HepG2 (cell line): ENCODE measurements around the gene PPBP. TPM values are rescaled to one million over a fixed set of nuclear protein-coding genes. Genes with fewer than 3 reads are reported as not detected.

ENCODE experiments used
- FOSL2 ChIP-seq: sonication (generic); formaldehyde crosslinking; IDR thresholded peaks from 2 replicates; pipeline ENCODE4 v1.4.0; 2020; ENCODE audit warnings: missing genetic modification reagents
- HDAC2 ChIP-seq: sonication (generic); formaldehyde crosslinking; IDR thresholded peaks from 2 replicates; pipeline ENCODE4 v1.4.0; 2020; ENCODE audit warnings: missing genetic modification reagents
- PCBP2 ChIP-seq: fragments of 200-400 bp; formaldehyde crosslinking; optimal IDR thresholded peaks from 2 replicates; pipeline ENCODE3; 2018; ENCODE audit warnings: low read length, low read depth; ENCODE audit not compliant: poor library complexity, severe bottlenecking
- REPIN1 ChIP-seq: sonication (generic); formaldehyde crosslinking; IDR thresholded peaks from 2 replicates; pipeline ENCODE4 v1.8.0; 2022; ENCODE audit warnings: missing genetic modification reagents, low read depth, mild to moderate bottlenecking, borderline replicate concordance
- SP5 ChIP-seq: IDR thresholded peaks from 2 replicates; pipeline ENCODE4 v1.6.1; 2016; ENCODE audit warnings: low read depth, borderline replicate concordance
- TCF7 ChIP-seq: sonication (generic); IDR thresholded peaks from 2 replicates; pipeline ENCODE4 v1.6.1; 2016; ENCODE audit warnings: antibody characterized with exemption, low read depth
- ZBTB21 ChIP-seq: sonication (generic); formaldehyde crosslinking; IDR thresholded peaks from 2 replicates; pipeline ENCODE4 v1.4.0; 2020; ENCODE audit warnings: missing genetic modification reagents
- ZNF253 ChIP-seq: sonication (generic); formaldehyde crosslinking; IDR thresholded peaks from 2 replicates; pipeline ENCODE4 v1.8.0; 2022; ENCODE audit warnings: mild to moderate bottlenecking, missing genetic modification reagents, borderline replicate concordance
- polyA plus RNA-seq, 8 experiments: library from polyadenylated mRNA; depleted of rRNA in 3 of 8; stranded (reverse) in 7 of 8; unstranded in 1 of 8; fragments of >200 nt; fragmentation: Illumina TruSeq in 4 of 8; extraction: Trizol in 4 of 8; gene quantifications; 2 replicates each; pipeline versions ENCODE4 v1.2.1 to v1.2.3, GENCODE V29; 2011 to 2016; ENCODE audit warnings: low read depth in 4 of 8, missing spikeins in 1 of 8, mixed read lengths in 1 of 8; ENCODE audit not compliant: insufficient read depth in 1 of 8
- total RNA-seq, 5 experiments: library from RNA; depleted of rRNA; stranded (reverse); fragments of >200 nt; fragmentation: Illumina TruSeq; extraction: Trizol; gene quantifications; 2 replicates each; pipeline ENCODE4 v1.2.3, GENCODE V29; 2016; ENCODE audit warnings: low read depth in 1 of 5
- TF ChIP-seq, protein P1 (sequence below): sonication (generic); formaldehyde crosslinking; IDR thresholded peaks from 2 replicates; pipeline ENCODE4 v1.4.0; 2020; ENCODE audit warnings: mild to moderate bottlenecking, missing genetic modification reagents, borderline replicate concordance
- TF ChIP-seq, protein P2 (sequence below): sonication (generic); formaldehyde crosslinking; IDR thresholded peaks from 2 replicates; pipeline ENCODE4 v1.4.0; 2020; ENCODE audit warnings: missing genetic modification reagents, borderline replicate concordance
- TF ChIP-seq, protein P3 (sequence below): sonication (generic); formaldehyde crosslinking; IDR thresholded peaks from 2 replicates; pipeline ENCODE4 v1.9.0; 2021; ENCODE audit warnings: missing genetic modification reagents, borderline replicate concordance
- TF ChIP-seq, protein P4 (sequence below): IDR thresholded peaks from 2 replicates; pipeline ENCODE4 v1.6.1; 2016; ENCODE audit warnings: mild to moderate bottlenecking
- TF ChIP-seq, protein P5 (sequence below): sonication (generic); IDR thresholded peaks from 2 replicates; pipeline ENCODE4 v1.6.1; 2016; ENCODE audit warnings: low read depth, borderline replicate concordance

Gene PPBP
- total and polyA plus RNA-seq, 2 of the 13 experiments (the other 11 are each of a cell fraction or from before 2014, with no cell fraction given): not detected

DNA sequence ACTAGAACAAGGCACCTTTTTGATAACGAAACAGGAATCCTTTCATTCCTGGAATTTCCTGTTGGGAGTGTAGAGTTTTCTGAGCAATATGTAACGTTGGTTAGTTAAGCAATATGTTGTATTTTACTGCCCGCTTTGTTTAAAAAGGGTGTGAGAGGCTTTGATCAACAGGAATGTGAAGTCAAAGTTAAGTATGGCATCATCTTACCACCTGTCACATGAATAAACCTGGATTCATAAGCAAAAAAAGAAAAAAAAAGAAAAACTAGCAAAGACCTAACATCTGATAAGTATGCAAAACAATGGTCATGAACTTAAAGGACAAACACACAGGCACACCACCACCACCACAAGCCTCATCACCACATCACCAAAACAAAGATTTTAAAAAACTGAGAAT is 17.5 kb upstream of the PPBP start (continued):
- TF ChIP-seq, protein P1, sequence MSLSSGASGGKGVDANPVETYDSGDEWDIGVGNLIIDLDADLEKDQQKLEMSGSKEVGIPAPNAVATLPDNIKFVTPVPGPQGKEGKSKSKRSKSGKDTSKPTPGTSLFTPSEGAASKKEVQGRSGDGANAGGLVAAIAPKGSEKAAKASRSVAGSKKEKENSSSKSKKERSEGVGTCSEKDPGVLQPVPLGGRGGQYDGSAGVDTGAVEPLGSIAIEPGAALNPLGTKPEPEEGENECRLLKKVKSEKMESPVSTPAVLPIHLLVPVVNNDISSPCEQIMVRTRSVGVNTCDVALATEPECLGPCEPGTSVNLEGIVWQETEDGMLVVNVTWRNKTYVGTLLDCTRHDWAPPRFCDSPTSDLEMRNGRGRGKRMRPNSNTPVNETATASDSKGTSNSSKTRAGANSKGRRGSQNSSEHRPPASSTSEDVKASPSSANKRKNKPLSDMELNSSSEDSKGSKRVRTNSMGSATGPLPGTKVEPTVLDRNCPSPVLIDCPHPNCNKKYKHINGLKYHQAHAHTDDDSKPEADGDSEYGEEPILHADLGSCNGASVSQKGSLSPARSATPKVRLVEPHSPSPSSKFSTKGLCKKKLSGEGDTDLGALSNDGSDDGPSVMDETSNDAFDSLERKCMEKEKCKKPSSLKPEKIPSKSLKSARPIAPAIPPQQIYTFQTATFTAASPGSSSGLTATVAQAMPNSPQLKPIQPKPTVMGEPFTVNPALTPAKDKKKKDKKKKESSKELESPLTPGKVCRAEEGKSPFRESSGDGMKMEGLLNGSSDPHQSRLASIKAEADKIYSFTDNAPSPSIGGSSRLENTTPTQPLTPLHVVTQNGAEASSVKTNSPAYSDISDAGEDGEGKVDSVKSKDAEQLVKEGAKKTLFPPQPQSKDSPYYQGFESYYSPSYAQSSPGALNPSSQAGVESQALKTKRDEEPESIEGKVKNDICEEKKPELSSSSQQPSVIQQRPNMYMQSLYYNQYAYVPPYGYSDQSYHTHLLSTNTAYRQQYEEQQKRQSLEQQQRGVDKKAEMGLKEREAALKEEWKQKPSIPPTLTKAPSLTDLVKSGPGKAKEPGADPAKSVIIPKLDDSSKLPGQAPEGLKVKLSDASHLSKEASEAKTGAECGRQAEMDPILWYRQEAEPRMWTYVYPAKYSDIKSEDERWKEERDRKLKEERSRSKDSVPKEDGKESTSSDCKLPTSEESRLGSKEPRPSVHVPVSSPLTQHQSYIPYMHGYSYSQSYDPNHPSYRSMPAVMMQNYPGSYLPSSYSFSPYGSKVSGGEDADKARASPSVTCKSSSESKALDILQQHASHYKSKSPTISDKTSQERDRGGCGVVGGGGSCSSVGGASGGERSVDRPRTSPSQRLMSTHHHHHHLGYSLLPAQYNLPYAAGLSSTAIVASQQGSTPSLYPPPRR (CRISPR knock-in tag): 0 out of 2 replicates have a peak, but pooled peaks have one; percentile 38
- TF ChIP-seq REPIN1 (CRISPR knock-in tag): no peak
- TF ChIP-seq, protein P2, sequence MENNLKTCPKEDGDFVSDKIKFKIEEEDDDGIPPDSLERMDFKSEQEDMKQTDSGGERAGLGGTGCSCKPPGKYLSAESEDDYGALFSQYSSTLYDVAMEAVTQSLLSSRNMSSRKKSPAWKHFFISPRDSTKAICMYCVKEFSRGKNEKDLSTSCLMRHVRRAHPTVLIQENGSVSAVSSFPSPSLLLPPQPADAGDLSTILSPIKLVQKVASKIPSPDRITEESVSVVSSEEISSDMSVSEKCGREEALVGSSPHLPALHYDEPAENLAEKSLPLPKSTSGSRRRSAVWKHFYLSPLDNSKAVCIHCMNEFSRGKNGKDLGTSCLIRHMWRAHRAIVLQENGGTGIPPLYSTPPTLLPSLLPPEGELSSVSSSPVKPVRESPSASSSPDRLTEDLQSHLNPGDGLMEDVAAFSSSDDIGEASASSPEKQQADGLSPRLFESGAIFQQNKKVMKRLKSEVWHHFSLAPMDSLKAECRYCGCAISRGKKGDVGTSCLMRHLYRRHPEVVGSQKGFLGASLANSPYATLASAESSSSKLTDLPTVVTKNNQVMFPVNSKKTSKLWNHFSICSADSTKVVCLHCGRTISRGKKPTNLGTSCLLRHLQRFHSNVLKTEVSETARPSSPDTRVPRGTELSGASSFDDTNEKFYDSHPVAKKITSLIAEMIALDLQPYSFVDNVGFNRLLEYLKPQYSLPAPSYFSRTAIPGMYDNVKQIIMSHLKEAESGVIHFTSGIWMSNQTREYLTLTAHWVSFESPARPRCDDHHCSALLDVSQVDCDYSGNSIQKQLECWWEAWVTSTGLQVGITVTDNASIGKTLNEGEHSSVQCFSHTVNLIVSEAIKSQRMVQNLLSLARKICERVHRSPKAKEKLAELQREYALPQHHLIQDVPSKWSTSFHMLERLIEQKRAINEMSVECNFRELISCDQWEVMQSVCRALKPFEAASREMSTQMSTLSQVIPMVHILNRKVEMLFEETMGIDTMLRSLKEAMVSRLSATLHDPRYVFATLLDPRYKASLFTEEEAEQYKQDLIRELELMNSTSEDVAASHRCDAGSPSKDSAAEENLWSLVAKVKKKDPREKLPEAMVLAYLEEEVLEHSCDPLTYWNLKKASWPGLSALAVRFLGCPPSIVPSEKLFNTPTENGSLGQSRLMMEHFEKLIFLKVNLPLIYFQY: no peak
- TF ChIP-seq ZBTB21 (CRISPR knock-in tag): peak; percentile 71; the same call in 1 of the 2 replicates
- TF ChIP-seq, protein P3, sequence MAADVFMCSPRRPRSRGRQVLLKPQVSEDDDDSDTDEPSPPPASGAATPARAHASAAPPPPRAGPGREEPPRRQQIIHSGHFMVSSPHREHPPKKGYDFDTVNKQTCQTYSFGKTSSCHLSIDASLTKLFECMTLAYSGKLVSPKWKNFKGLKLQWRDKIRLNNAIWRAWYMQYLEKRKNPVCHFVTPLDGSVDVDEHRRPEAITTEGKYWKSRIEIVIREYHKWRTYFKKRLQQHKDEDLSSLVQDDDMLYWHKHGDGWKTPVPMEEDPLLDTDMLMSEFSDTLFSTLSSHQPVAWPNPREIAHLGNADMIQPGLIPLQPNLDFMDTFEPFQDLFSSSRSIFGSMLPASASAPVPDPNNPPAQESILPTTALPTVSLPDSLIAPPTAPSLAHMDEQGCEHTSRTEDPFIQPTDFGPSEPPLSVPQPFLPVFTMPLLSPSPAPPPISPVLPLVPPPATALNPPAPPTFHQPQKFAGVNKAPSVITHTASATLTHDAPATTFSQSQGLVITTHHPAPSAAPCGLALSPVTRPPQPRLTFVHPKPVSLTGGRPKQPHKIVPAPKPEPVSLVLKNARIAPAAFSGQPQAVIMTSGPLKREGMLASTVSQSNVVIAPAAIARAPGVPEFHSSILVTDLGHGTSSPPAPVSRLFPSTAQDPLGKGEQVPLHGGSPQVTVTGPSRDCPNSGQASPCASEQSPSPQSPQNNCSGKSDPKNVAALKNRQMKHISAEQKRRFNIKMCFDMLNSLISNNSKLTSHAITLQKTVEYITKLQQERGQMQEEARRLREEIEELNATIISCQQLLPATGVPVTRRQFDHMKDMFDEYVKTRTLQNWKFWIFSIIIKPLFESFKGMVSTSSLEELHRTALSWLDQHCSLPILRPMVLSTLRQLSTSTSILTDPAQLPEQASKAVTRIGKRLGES (CRISPR knock-in tag): no peak
- TF ChIP-seq PCBP2: no peak
- peak; percentile 74; the same call in 1 of the 2 replicates for TF ChIP-seq SP5
- TF ChIP-seq TCF7: peak; percentile 91
- 0 out of 2 replicates have a peak, but pooled peaks have one; percentile 41 for TF ChIP-seq HDAC2 (CRISPR knock-in tag)
- TF ChIP-seq, protein P4, sequence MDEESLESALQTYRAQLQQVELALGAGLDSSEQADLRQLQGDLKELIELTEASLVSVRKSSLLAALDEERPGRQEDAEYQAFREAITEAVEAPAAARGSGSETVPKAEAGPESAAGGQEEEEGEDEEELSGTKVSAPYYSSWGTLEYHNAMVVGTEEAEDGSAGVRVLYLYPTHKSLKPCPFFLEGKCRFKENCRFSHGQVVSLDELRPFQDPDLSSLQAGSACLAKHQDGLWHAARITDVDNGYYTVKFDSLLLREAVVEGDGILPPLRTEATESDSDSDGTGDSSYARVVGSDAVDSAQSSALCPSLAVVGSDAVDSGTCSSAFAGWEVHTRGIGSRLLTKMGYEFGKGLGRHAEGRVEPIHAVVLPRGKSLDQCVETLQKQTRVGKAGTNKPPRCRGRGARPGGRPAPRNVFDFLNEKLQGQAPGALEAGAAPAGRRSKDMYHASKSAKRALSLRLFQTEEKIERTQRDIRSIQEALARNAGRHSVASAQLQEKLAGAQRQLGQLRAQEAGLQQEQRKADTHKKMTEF (CRISPR knock-in tag): peak; percentile 50; the same call in 1 of the 2 replicates
- TF ChIP-seq, protein P5, sequence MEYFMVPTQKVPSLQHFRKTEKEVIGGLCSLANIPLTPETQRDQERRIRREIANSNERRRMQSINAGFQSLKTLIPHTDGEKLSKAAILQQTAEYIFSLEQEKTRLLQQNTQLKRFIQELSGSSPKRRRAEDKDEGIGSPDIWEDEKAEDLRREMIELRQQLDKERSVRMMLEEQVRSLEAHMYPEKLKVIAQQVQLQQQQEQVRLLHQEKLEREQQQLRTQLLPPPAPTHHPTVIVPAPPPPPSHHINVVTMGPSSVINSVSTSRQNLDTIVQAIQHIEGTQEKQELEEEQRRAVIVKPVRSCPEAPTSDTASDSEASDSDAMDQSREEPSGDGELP: peak; percentile 46; the same call in 1 of the 2 replicates
- TF ChIP-seq FOSL2: peak; percentile 31; the same call in 1 of the 2 replicates
- TF ChIP-seq ZNF253 (CRISPR knock-in tag): no peak
